Central memory CD4-positive, alpha-beta T cell (primary cell): Measurements from ENCODE around the gene TMEM165.

Source experiments
- DNase-seq: peaks from one replicate; pipeline ENCODE4 v3.0.0; 2022

TMEM165 gene

DNA sequence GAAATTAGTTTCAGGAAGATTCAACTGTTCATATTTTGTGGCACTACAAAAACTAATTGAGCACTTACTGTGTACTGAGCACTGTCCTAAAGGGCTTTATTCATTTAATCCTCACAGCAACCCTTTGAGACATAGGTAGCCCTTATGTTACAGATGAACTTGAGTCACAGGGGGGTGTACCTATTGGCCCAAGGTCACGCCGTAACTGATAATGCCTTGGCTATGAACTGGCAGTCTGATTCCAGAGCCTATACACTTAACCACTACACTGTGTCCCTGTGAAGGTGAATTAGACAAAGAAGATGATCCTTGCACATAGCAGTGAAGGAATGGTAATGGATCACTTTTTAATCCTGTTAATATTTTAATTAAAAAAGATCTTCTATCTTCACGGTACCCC, 12.0 kb downstream of the TMEM165 start:
- no peak for DNase-seq

DNA sequence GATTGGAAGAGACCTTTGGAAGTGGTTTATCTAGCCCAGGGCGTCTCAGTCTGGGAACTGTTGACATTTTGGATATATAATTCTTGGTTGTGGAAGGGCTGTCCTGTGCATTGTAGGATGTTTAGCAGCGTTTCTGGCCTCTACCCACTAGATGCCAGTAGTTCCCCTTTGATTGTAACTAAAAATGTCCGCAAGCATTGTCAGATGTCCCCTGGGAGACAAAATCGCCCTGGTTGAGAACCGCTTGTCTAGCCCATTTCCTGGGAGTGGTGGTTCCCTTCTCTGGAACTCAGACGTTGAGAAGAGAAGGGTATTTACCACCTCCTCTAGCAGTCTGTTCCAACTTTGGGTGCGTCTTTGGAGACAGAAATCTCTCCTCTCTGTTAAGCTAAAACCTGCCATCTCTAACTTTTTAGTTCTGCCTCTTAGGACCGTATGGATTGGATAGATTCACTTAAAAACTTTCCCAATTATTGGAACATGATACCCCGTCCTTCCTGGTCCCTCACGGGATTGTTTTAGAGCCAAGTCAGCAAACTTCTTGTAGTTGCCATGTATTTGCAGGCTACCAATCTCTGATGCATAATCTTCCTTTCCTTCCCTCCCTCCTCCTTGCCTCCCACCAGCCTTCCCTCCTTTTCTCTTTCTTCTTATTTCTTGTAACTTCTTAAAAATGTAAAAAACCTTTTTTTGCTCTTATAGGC, 13.9 kb downstream of the TMEM165 start:
- DNase-seq: peak; percentile 6

DNA sequence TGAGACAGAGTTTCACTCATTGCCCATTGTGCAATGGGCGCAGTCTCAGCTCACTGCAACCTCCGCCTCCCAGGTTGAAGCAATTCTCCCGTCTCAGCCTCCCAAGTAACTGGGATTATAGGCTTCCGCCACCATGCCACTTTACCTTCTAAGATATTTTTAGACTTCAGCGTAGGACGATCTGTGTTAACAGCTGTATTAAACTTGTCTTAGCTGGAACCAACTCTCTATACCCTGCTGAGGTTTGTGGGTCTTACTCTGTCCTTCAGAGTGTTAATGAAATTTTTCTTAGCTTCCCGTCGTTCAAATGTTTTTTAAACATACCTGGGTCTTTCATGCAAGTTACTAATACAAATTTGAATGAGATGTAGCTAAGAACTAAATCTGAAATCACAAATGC, 14.7 kb downstream of the TMEM165 start:
- DNase-seq: no peak

DNA sequence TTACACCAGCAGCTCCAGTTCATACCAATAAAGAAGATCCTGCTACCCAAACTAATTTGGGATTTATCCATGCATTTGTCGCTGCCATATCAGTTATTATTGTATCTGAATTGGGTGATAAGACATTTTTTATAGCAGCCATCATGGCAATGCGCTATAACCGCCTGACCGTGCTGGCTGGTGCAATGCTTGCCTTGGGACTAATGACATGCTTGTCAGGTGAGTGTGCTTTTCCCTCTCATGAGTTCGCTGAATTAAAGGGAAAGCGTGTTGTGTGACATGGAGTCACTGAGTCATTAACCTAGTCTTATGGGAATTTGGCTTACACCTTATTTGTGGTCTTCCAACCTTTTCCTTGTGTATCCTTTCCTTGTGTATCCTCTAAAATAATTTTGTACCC, 15.9 kb downstream of the TMEM165 start:
- DNase-seq: no peak

DNA sequence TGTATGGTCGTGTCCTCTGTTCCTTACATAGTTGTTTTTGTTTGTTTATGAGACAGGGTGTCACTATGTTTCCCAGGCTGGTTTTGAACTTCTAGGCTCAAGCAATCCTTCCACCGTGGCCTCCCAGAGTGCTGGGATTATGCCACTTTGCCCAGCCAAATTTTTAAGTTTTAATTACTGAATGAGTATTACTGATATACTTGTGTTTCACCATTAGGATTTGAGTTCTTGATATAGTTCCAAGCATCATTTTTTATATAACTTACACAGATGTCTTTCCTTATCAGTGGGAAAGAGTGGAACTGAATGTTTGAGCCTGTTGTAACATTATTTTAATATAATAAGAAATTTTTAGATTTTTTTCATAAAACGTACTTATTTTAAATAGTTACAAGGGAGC, 20.4 kb downstream of the TMEM165 start:
- no peak for DNase-seq

DNA sequence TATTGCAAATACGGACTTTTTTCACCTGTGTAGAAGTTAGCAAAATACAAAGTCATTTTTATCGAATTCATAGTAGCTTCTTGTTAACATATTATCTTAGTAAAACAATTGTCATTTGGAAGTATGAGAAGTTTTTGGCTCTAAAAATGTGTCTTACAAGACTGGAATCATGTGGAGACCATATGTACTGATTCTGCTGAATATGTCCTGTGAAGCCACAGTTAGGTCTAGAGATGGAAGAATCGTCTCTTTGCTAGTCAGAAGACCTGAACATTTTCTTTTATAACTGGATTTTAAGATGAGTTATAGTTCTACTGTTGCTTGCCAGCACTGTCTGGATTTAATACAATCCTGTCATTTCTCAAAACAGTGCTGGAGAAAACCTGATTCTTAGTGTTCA, 29.0 kb downstream of the TMEM165 start:
- no peak for DNase-seq

DNA sequence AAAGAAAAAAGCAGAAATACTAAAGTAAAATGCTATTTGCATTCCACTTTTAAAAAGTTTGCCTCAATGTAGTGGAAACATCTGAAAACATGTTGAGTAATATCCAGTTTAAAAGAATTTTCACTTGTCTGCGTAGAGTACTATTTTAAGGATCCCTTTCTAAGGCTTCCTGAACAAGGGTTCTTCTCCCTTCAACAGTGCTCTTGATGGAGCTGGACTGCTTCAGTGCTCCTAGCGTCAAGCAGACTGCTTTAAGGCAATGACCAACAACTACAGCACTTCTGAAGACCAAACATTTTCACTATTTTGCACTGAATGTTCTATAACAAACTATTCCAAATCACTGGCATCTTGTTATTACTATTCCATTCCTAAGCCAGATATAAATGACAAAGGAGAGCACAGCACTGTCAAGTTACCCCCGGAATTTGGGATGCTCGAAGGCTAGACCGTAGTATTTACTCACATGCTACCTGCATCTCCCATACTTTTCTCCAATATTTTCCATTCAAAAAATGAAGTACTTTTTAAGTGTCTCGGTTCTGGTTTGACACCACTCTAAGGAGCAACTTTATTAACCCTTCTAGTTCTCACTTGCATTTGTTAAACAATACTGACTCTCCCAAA, 36.1 kb downstream of the TMEM165 start:
- no peak for DNase-seq

DNA sequence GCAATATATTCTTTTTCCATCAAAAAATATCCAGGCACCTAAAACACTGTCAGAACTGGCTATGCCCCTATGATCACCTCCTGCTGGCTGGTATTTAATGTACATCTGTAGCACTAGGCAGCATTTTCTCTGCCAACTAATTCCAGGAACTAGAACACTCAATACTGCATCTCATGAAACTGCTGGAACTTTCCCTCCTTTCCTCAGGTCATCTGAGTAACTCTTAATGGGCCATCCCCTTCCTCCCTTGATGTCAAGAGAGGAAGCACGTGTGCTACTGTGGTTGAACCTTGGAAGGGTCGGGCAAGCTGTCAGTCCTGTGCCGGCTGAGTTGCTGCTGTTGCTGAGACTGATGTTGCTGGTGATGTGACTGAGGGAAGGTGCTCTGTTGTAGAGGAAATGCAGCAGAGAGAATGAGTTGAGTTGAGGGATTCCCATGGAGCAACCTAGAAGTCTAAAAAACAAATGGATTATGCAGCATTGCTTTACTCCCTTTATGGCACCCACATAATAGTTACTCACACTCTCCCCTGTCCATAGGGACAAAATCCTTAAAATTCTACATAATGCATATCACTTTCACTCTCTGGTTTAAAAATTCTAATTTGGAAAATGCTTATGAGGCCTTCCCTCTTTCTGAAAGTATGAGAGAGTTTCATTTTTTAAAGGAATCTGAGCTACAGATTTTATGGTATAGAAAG, 39.5 kb downstream of the TMEM165 start:
- DNase-seq: no peak

DNA sequence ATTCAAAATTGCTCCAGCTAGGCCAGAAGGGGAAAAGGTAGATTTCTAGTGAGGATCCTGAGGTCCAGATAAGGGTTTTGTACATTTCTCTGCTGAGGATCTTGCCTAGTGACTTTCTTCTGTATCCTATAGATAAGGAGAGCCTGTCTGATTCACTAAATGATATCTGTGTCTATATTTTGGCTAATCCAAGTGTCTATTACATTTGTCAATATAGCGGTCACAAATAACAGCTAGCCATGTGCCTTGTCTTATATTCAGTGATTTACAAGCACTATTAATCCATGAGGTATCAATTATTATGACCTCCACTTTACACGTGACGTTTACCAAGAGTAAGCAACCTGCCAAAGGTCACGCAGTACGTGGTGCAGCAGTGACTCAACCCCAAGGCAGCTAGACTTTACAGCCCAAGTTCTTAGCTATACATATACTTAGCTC, 41.6 kb downstream of the TMEM165 start:
- DNase-seq: no peak

DNA sequence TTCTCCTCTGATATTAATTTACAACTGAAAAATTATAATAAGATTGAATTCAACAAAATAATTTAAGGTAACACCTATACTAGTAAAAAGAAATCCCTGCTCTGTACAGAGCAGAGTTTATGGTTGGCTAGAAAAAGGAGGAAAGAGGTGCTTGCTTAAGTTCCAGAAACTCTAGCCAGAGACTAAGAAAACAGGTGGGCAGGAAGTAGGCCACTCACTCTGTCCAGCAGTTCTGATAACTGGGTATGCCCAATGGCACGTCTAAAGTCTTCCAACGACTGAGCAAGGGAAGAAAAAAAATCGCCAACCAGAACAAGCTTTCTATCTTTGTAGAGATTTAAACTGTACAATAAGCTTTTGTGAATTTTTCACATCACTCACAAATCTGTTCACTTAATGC, 42.1 kb downstream of the TMEM165 start:
- DNase-seq: no peak

DNA sequence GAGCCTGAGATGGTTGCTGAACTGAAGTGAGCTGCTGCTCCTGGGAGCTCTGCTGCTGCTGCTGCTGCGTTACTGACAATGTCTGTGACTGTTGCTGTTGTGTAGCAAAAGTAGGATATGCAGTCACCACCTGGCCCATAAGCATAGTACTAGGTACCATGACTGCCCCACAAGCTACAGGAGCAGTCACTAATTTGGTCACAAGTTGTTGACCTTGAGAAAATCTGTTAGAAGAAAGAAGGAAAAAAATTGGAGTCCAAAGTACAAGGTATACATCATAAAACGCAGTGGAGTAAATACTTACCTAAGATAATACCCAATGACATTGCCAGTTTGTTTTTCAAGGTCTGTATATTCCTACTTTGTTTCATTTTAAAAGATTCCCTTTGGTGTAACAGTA, 42.6 kb downstream of the TMEM165 start:
- DNase-seq: no peak

DNA sequence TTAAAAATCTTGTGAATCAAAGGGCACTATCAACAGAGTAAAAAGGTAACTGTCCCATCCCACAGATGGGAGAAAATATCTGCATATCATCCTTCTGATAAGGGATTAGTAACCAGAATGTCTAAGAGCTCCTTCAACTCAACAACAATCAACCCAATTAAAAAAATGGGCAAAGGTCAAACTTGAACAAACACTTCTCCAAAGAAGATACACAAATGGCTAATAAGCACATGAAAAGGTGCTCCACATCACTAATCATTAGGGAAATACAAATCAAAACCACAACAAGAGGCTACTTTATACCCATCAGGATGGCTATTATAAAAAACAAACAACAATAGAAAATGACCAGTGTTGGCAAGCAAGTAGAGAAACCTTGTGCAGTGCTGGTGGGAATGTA, 43.3 kb downstream of the TMEM165 start:
- DNase-seq: no peak

DNA sequence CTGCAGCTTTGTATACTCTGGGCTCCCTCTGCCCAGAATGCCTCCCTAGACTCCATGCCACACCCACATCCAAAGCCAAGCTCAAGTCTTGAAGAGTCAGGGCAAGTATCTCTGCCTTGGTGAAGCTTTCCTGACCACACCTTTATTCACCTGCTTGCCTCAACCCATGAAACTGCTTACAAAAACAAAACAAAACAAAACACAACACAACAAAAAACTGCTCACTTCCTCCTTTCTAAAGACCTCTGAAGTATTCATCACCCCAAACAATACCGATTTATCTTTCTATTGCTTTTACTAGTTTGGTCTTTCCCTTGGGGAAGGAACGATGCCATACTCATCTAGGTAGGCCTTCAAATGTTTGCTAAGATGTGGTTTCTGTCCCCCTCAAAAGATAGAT, 45.0 kb downstream of the TMEM165 start:
- DNase-seq: no peak

DNA sequence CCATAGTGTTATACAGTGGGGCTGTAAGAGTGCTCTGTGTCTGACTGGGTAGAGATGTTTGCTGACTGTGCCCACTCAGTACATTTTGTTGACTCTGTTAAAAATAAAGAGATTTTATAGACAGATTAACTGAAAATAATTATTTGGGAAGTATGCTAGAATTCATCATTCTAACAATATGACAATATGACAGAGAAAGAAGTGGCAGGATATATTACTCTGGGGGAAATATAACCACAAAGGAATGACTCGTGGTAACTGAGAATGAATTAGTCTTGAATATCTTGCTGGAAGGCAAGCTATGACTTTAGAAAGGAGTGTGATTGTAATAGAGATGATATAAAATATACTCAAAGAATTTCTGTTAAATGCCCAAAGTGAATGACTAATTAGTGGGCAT, 46.8 kb downstream of the TMEM165 start:
- DNase-seq: no peak

DNA sequence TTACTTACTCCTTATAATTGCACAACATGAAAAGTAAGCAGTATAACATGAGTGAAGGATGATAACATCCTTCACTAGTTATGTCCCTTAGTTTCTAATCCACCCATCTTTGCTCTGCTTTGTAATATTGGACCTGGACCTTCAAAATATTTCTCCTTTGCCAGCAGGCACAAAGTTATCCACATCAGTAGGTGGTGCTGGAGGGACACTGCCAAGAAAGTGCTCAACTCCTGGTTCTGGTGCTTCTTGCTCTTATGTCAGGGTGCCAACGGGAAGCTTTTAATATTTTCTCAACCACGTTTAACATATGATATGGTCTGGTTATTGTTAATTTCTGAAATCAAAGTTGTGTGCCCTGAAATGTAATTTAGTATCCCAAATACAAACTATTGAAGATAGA, 49.1 kb downstream of the TMEM165 start:
- no peak for DNase-seq

DNA sequence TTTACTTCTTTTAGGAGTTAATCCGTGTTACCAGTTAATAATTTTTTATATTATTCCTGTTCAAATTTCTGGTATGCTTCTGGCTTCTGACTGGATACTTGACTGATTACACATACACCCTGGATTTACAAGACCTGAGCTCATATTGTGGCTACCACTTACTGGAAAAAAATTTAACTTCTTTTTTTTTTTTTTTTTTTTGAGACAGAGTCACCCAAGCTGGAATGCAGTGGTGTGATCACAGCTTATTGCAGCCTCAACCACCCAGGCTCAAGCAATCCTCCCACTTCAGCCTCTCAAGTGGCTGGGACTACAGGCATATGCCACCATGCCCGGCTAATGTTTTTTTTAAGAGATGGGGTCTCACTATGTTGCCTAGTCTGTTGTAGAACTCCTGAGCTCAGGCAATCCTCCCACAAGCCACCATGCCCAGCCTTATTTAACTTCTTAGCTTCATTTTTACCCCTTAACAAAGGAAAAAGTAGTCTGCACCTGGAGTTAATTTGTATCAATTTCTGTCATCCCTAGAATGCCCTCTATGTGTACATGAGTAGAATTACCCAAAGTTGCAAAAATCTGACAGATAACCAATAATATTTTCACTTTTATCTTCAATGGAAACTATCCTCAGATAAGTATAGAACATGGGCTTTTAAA, 50.3 kb downstream of the TMEM165 start:
- no peak for DNase-seq

DNA sequence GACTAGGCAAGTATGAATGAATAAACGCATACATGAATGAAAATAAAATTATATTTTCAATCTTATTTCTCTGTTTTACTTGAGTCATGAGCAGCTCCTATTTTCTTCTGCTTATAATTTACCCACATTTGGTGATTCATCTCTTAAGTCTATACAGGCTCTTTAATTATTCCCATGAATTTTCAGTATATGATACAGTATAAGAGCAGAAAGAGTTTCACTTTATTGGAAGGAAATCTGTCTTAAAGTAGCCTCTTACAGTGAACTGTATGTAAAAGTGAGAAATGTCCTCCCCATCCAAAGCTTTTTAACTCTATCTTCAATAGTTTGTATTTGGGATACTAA, 50.8 kb downstream of the TMEM165 start:
- no peak for DNase-seq

DNA sequence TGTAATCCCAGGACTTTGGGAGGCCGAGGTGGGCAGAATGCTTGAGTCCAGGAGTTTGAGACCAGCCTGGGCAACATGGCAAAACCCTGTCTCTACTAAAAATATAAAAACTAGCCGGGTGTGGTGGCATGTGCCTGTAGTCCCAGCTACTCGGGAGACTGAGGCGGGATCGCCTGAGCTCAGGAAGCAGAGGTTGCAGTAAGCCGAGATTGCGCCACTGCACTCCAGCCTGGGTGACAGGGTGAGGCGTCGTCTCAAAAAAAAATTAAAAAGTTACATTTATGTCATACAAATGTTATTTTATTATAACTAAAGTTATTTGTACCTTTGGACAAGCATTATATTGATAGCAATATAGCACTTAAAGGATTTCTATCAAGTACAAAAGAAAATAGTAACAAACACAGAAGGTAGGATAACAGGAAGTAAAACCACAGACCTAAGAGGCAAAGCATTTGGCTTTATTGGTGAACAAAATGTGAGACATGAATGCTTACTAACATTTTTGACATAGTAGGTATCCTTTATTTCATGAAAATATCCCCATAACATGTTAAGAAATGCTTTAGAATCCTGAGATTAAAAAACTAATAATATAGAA, 51.5 kb downstream of the TMEM165 start:
- DNase-seq: no peak

DNA sequence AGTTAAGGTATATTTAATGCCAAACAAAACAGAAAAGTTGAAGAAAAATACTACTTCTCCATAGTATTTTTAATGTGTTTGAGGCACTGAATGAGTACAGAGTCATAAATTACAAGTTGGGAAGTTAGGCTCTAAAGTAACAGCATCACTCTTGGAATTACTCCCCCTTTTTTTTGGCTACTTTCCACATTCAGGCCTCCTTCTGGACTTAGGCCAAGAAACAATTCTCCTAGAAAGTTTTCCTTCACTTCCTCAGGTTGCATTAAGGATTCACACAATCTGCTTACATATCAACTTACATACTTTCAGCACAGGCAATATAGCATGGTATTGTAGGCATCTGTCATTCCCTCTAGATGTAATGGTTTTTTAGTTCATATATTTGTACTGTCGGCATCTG, 52.1 kb downstream of the TMEM165 start:
- DNase-seq: no peak

DNA sequence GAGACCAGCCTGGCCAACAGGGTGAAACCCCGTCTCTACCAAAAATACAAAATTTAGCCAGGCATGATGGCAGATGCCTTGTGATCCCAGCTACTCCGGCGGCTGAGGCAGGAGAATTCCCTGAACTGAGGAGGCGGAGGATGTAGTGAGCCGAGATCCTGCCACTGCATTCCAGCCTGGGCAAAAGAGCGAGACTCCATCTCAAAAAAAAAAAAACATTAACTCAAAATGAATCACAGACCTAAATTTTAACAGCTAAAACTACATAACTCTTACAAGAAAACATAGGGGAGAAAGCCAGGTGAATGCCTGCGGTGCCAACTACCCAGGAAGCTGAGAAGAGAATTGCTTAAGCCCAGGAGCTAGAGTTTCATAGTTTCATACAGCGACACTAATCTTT, 54.8 kb downstream of the TMEM165 start:
- no peak for DNase-seq

DNA sequence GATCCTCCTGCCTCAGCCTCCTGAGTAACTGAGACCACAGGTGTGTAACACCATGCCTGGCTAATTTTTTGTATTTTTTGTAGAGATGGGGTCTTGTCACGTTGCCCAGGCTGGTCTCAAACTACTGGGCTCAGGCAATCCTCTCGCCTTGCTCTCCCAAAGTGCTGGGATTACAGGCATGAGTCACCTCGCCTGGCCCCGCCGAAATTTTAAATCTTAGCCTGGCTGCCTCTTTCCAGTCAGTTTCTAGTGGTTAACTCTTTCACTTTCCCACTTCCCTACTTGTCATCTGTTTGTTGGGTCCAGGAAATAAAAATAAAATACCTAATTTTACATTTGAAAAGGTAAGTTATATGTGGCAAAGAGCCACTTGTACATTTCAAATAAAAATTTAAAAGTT, 62.4 kb downstream of the TMEM165 start:
- no peak for DNase-seq

DNA sequence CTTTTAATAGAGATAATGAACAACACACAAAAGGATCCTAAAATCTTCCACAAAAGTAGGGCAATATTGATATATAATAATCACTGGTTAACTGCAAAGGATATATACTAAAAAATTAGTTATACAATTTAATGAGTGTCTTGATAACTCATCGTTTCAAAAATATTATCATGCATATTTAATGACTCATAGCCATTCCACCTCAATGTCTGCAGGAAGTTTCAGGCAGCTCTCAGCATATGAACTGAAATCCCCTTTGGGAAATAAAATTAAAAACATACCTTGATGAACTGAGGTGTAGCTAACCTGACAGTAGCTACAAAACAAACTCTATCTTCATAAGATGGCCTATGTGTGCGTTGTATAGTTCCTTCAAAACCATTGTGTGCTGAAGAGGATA, 62.9 kb downstream of the TMEM165 start:
- DNase-seq: no peak

DNA sequence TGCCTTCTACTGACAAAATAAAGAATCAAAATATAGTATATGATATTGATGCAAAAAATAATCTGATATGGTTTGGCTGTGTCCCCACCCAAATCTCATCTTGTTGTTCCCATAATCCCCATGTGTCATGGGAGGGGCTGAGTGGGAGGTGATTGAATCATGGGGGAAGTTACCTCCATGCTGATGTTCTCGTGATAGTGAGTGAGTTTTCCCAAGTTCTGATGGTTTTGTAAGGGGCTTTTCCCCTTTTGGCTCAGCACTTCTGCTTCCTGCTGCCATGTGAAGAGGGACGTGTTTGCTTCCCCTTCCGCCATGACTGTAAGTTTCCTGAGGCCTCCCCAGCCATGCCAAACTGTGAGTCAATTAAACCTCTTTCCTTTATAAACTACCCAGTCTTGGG, 70.2 kb downstream of the TMEM165 start:
- no peak for DNase-seq

DNA sequence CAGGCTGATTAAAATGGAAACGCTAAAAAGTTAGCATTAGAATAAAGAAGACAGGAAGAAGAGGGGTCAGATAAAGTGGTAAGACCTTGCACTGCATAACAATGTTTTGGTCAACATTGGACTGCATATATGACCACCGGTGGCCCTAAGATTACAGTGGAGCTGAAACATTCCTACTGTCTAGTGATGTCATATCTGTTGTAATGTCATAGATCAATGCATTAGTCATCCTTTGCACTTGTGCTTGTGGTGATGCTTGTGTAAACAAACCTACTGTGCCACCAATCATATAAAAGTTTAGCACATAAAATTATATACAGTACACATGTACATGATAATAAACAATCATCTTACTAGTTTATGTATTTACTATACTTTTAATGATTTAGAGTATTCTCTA, 73.0 kb downstream of the TMEM165 start:
- no peak for DNase-seq
